CD1c-positive myeloid dendritic cell (primary cell): Measurements from ENCODE around the gene COPE.
A peak's percentile ranks its signal among the peaks of the same experiment; 100 is the strongest.
"Not testable (repeated sequence)": the region's sequence is repeated elsewhere in the genome, so short reads cannot be mapped to it uniquely, and the experiment has no call there.

ENCODE experiments used
- DNase-seq: peaks from one replicate; pipeline ENCODE4 v3.0.0-alpha.2; 2016; ENCODE audit errors: extremely low spot score

COPE gene

GRCh38 chr19:18919086-18919899 is at the start of gene COPE, which contains the start of gene DDX49:
COPE (minus strand) TSS chr19:18919387; CDS start chr19:18919348, 39 bp downstream.
DDX49 (plus strand) TSS chr19:18919715; CDS start chr19:18919742, 27 bp downstream.
- DNase-seq, result peak; percentile 99

DNA sequence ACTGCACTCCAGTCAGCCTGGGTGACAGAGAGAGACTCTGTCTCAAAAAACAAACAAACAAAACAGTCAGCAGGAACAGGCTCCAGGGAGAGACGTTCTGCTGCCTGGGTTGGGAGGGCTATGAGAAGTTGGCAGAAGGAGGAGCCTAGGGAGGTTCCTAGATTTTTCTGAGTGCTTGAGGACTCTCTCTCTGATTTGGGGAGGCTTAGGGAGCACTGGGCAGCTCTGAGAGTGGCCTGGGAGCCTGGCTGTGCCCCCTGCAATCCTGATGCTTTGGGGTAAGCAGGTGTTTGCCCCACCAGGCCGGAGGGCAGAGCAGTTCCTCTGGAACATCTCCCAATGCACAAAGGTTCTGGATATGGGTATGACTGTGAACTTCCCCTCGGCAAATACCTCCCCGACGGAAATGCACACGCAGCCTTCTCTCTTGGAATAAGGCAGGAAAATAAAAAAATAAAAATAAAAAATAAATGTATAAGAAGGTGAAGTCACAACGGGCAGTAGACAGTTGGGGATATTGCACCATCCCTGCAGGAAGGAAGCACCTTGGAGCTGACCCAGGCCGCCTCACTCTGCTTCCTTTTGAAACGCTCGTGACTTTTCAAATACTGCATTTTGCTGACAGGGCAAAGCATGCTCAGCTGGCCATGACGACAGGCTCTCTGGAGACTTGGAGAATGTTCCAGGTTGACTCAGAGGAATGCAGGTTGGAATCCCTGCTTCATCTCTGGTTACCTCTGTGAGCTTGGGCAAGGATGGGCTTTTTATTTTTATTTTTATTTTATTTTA is 48.4 kb upstream of the COPE start:
- DNase-seq, result peak; percentile 86

- DNase-seq, result peak; percentile 30
Measured at GRCh38 chr19:18966307-18966706, 47.1 kb upstream of the COPE start.

- no peak for DNase-seq
Measured at GRCh38 chr19:18964121-18964520, 44.9 kb upstream of the COPE start.

GRCh38 chr19:18961767-18962620 is 42.8 kb upstream of the COPE start:
- DNase-seq, result no peak

DNA sequence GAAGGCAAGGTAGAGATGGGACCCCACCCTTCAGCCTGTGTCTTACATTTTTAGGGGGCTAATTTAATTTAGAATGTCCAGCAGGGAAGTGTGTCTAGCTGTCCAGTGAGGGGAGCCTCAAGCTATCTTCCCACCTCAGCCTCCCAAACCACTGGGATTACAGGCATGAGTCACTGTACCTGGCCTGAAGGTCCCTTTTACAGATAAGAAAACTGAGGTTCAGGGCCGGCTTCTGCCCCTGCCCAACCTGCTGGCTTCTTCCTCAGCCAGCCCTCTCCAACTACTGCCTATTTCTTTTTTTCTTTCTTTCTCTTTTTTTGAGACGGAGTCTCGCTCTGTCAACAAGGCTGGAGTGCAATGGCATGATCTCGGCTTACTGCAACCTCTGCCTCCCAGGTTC is 41.2 kb upstream of the COPE start:
- no peak for DNase-seq

GRCh38 chr19:18955042-18955441 is 35.9 kb upstream of the COPE start:
- no peak for DNase-seq

DNA sequence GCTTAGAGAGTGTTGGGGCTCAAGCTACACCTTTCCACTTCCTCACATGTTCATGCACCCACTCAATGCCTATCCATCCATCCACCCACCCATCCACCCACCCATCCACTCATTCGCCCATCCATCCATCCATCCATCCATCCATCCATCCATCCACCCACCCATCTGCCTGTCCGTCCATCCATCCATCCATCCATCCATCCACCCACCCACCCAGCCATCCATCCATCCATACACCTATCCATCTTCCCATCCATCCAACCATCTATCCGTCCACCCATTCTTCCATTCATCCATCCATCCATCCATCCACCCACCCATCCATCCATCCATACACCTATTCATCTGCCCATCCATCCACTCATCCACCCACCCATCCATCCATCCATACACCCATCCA is 34.9 kb upstream of the COPE start:
- DNase-seq, result no peak

- not testable (repeated sequence) for DNase-seq
Measured at GRCh38 chr19:18952364-18953003, 33.3 kb upstream of the COPE start.

DNA sequence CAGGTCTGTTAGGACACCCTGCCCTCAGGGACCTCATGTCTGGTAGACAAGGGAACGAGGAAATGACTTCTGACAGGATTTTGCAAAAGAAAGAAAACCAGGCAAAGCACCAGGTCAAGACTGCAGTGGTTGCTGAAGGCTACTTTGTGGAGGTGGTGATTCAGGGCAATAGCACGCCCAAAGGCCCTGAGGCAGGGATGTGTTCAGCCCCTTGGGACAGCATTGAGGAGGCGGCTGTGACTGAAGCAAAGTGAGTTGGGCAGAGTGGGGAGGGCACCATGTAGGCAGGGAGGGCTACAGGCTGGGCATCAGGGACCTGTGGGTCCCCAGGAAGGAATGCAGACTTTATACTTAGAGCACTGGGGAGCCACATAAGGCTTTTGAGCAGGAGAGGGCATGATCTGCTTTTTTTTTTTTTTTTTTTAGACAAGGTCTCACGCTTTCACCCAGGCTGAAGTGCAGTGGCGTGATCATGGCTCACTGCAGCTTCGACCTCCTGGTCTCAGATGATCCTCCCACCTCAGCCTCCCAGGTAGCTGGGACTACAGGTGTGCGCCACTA is 32.6 kb upstream of the COPE start:
- DNase-seq, result no peak

DNA sequence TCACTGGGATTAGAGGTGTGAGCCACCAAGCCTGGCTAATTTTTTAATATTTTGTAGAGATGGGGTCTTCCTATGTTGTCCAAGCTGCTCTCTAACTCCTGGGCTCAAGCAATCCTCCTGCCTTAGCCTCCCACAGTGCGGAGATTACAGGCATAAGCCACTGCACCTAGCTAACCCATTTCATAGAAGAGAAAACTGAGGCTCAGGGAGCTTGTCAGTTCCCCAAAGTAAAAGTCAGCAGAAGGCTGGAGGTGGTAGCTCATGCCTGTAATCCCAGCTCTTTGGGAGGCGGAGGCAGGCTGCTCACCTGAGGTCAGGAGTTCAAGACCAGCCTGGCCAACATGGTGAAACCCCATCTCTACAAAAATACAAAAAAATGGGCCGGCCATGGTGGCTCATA is 30.7 kb upstream of the COPE start:
- DNase-seq, result no peak

GRCh38 chr19:18948976-18949356 is 29.8 kb upstream of the COPE start:
- no peak for DNase-seq

GRCh38 chr19:18948075-18948975 is 29.1 kb upstream of the COPE start:
- no peak for DNase-seq

- DNase-seq, result no peak
Measured at GRCh38 chr19:18946918-18947317, 27.7 kb upstream of the COPE start.

DNA sequence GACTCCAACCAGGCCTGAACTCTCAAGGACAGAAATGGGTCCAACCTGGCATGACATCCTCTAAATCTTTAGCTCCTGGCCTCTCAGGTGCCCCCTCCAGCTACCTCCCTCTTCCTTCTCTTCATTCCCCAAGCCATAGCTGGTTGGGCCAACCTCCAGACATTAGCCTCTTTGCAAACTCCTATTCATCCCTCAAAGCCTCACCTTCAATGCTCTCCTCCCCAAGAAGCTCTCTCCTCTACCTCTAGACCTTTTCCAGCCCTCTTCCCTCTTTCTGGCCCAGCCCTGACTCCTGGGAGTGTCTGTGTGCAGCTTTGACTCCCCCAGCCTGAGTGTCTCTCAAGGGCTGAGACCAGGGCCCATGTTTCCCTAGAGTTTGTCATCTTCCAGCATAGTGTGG is 27.1 kb upstream of the COPE start:
- DNase-seq, result no peak

- no peak for DNase-seq
Measured at GRCh38 chr19:18945297-18945696, 26.1 kb upstream of the COPE start.

GRCh38 chr19:18943465-18943864 is 24.3 kb upstream of the COPE start:
- no peak for DNase-seq

- DNase-seq, result no peak
Measured at GRCh38 chr19:18942692-18943091, 23.5 kb upstream of the COPE start.

- no peak for DNase-seq
Measured at GRCh38 chr19:18941628-18942354, 22.6 kb upstream of the COPE start.
